ENCODE results near the gene CDC20.
"Not testable (repeated sequence)": the region's sequence is repeated elsewhere in the genome, so short reads cannot be mapped to it uniquely, and the experiment has no call there.

The CDC20 gene

DNA sequence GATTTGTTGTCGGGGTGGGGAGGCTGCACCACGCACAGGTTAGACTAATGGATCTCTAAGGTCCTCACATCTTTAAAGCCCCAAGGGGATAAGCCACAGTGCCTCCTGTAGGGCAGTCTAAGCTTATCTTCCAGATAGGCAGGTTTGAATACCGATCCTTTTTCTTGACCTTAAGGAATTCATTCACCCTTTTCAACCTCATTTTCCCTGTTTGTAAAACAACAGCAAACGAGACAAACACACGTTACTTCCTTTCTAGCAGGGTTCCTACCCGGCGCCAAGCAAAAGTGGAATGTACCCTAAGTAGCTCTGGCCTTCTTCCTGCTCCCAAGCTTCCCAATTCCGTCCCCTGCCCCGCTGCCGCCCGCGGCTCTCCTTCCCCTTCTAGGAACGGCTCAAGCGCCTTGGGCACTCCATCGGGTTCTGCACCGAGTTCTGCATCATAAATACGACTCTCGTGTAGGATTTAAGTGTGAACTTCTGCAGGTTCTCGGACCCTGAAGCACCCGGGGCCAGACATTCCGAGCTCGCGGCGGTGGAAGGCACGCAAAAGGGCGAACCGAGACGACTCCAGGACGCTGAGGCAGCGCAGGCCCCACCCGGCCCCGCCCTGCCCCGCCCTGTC is 548 bp upstream of the CDC20 start:
- peak; percentile 67 for DNase-seq

GRCh38 chr1:43359696-43360095 is 915 bp downstream of the CDC20 start:
- no peak for DNase-seq

- DNase-seq: no peak
Measured at GRCh38 chr1:43360616-43361015, 1.8 kb downstream of the CDC20 start.

GRCh38 chr1:43363283-43363934 is 4.6 kb downstream of the CDC20 start:
- no peak for DNase-seq

GRCh38 chr1:43363935-43364525 is 5.2 kb downstream of the CDC20 start:
- no peak for DNase-seq

DNA sequence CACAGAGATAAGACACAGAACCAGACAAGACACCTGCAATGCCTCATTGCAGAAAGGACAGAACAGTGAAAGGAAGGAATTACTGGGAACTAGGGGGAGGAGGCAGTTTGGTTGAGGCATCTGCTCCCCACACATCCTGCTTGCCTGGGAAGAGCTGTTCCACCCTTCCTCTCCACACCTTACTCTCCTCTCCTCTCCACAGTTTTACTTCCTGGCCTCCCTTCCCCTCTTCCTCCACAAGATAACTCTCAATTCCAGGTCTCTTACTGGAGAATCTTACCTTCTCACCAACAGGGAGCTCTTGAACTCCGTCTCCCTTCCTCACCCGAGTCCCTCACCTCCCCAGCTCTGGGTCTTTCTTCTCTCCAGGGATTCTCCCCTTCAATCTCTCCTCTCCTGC is 6.9 kb downstream of the CDC20 start:
- DNase-seq: no peak

- peak; percentile 17 for DNase-seq
Measured at GRCh38 chr1:43366179-43366578, 7.4 kb downstream of the CDC20 start.

DNA sequence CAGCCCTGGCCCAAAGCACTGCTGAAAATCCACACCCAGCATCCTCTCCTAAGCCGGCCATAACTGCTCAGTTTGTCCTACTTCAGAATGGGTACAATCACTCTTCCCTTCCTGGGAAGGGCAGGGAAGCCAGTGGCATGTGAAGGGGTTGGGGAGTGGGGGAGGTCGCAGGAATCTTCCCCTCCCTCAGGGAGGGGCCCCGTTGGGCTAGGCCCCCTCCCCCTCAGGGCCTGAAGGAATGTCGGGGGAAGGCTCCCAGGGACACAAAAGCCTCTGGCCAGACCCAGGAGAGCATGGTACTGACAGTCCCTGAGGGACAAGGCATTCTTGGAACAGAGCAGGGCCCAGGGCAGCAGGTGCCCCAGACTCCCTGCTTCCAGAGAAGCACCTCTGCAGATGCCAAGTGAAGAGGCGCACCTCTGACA is 7.8 kb downstream of the CDC20 start:
- DNase-seq: no peak

- DNase-seq: peak; percentile 55
Measured at GRCh38 chr1:43367026-43367903, 8.5 kb downstream of the CDC20 start.

DNA sequence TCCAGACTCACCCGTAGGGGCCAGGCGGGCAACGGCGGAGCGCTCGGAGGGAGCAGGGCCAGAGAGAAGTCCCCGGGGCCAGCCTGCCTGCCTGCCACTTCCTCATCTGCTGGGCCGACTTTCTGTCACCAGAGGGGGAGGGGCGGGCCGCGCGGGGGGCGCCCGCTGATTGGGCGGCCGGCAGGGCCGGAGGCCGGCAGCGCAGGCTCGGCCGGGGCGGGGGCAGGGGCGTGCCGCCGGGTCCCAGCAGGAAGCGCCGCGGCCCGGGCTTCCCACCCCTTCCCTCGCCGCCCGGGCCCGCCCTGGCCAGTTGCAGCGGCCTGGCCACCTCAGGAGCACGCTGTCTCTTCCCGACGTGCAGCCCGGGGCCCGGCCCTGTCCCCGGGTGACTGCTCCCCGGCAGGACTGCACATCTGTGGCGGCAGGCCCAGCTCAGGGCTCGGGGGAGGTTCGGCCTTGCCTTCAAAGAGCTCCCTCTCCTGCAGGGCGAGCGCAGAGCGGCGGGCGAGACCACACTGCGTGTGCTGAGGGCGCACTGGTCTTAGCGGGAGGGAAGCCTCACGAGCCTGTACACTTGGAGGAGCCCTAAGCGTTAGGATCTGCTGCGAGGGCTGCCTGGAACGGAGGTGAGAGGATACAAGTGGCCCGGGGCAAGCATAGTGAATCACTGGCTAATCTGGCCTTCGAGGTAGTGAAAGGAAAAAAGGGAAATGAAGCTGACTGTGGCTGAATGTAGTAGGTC is 9.3 kb downstream of the CDC20 start, which contains the start of gene ELOVL1:
Gene ELOVL1, minus strand, starts transcription at position 108 of the 742 bp plus-strand sequence. CDS start 2,402 bp downstream, outside the sequence.
- peak; percentile 91 for DNase-seq

- DNase-seq: no peak
Measured at GRCh38 chr1:43368646-43369020, 9.9 kb downstream of the CDC20 start.

DNA sequence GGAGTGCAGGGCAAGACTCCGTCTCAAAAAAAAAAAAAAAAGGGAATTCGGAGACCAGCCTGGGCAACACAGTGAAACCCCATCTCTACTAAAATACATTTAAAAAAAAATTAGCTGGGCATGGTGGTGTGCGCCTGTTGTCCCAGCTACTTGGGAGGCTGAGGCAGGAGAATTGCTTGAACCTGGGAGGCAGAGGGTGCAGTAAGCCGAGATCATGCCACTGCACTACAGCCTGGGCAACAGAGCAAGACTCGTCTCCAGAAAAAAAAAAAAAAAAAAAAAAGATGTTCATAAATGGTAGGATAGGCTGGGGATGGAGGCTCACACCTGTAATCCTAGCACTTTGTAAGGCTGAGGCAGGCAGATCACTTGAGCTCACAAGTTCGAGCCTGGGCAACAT is 11.0 kb downstream of the CDC20 start:
- not testable (repeated sequence) for DNase-seq

GRCh38 chr1:43370564-43370963 is 11.8 kb downstream of the CDC20 start:
- DNase-seq: peak; percentile 3

DNA sequence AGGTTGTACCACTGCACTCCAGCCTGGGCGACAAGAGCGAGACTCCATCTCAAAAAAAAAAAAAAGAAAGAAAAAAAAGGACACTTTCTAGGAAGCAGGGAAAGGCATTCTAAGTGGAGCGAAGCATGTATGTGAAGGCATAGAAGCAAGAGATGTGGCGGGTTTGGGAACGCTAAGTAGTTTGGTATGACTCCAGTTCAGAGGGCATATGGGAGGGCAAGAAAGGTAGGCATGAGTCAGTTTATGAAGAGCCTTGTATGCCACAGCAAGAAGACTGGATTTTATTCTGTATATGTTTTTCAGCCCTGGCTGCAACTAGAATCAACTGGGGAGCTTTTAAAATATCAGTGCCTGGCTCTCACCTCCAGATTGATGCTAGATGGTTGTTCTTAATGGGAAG is 13.4 kb downstream of the CDC20 start:
- DNase-seq: no peak

GRCh38 chr1:43373066-43373940 is 14.5 kb downstream of the CDC20 start:
- no peak for DNase-seq

DNA sequence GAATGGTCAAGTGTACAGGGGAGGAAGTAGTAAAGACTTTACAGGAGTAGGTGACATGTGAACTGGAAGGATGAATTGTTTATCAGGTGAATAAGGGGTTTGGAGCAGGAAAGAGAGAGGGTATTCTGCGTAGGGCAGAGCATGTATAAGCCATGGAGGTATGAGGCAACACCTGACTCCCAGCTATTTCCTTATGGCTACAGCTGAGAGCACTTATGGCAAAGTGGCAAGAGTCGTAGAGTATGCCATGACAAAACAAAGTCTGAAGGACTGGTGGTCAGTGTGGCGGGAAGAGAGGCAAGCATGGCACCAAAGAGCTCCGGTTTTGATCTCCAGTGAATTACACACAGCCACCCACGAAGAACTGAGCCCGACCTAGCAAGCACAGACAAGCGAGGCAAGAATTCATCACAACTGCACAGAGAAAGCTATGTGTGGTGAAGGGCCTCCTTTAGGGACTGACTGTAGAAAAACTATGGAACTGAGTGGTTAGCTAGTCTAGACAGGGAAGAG is 18.0 kb downstream of the CDC20 start:
- no peak for DNase-seq

- no peak for DNase-seq
Measured at GRCh38 chr1:43377831-43378230, 19.1 kb downstream of the CDC20 start.

- DNase-seq: no peak
Measured at GRCh38 chr1:43379476-43379875, 20.7 kb downstream of the CDC20 start.

GRCh38 chr1:43381612-43382011 is 22.8 kb downstream of the CDC20 start:
- no peak for DNase-seq

- peak; percentile 64 for DNase-seq
Measured at GRCh38 chr1:43382027-43382779, 23.4 kb downstream of the CDC20 start.

DNA sequence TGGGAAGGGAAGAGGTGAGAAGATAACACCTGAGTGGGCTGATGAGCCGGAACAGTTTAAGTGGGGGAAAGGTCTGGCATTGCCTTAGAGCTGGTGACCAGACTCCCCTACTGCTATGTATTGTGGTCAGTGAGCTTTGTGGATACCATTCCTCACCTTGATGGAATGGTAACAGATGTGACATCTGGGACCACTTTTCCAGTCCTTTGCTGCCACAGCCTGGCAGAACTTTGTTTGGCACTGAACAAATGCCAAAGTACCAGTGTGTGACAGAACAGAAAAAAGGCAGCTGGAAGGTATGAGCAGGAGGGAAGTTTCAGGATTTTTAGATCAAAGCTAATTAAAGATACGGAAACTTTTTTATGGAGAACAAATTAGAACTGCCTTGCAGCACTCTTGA is 24.7 kb downstream of the CDC20 start:
- peak; percentile 22 for DNase-seq

Measured in NCI-H69 (cell line).